Keratinocyte (primary cell): ENCODE results near the gene FUOM. TPM values are rescaled to one million over a fixed set of nuclear protein-coding genes. Genes with fewer than 3 reads are reported as not detected.
A peak's percentile ranks its signal among the peaks of the same experiment; 100 is the strongest.

Experiments
- DNase-seq: peaks from one replicate; pipeline ENCODE4 v3.0.0-alpha.2; 2011; ENCODE audit warnings: low read depth, missing footprints, low spot score
- FAIRE-seq: peaks from 2 replicates; lab custom pipeline; 2011; peaks lifted over from hg19 to GRCh38; lab: Jason Lieb, UNC
- H2AFZ ChIP-seq: 2 replicates; pipeline ENCODE4 v1.6.0; 2012; ENCODE audit warnings: low read length, control low read depth, inconsistent platforms; ENCODE audit not compliant: control insufficient read depth
- H3K27ac ChIP-seq: 2 replicates; pipeline ENCODE4 v1.5.1; 2011; ENCODE audit warnings: low read length; ENCODE audit not compliant: control insufficient read depth, insufficient read depth
- H3K27me3 ChIP-seq: 3 replicates; pipeline ENCODE4 v1.6.0; 2011; ENCODE audit warnings: low read length; ENCODE audit not compliant: control insufficient read depth, insufficient read depth; ENCODE audit errors: extremely low read depth
- H3K36me3 ChIP-seq, 2 experiments: 2 replicates in 1 of 2; 3 replicates in 1 of 2; pipeline ENCODE4 v1.5.1; 2011; ENCODE audit warnings: low read length in 2 of 2, mild to moderate bottlenecking in 1 of 2; ENCODE audit not compliant: control insufficient read depth in 2 of 2, insufficient read depth in 2 of 2; ENCODE audit errors: extremely low read depth in 1 of 2
- H3K4me1 ChIP-seq: 3 replicates; pipeline ENCODE4 v1.5.1; 2011; ENCODE audit warnings: low read length; ENCODE audit not compliant: control insufficient read depth, insufficient read depth; ENCODE audit errors: extremely low read depth
- H3K4me2 ChIP-seq: 3 replicates; pipeline ENCODE4 v1.6.0; 2011; ENCODE audit warnings: low read depth, low read length; ENCODE audit not compliant: control insufficient read depth, insufficient read depth; ENCODE audit errors: extremely low read depth
- H3K4me3 ChIP-seq, 3 experiments: fragments of 200-600 bp in 1 of 3; sonication (generic) in 1 of 3; 2 replicates in 2 of 3; 3 replicates in 1 of 3; pipeline ENCODE4 v1.5.1; 2011 to 2016; ENCODE audit warnings: low read length in 3 of 3, mild to moderate bottlenecking in 3 of 3, control low read depth in 2 of 3, inconsistent platforms in 1 of 3, low read depth in 1 of 3, mixed read lengths in 1 of 3, mixed run types in 1 of 3, moderate library complexity in 1 of 3; ENCODE audit not compliant: control insufficient read depth in 2 of 3, insufficient read depth in 2 of 3; ENCODE audit errors: extremely low read depth in 1 of 3
- H3K79me2 ChIP-seq: 2 replicates; pipeline ENCODE4 v1.6.0; 2012; ENCODE audit warnings: low read length; ENCODE audit not compliant: control insufficient read depth, insufficient read depth
- H3K9ac ChIP-seq: 3 replicates; pipeline ENCODE4 v1.6.0; 2011; ENCODE audit warnings: low read length; ENCODE audit not compliant: control insufficient read depth, insufficient read depth; ENCODE audit errors: extremely low read depth
- H3K9me1 ChIP-seq: 3 replicates; pipeline ENCODE4 v1.6.0; 2011; ENCODE audit warnings: low read length; ENCODE audit not compliant: control insufficient read depth, insufficient read depth; ENCODE audit errors: extremely low read depth
- H3K9me3 ChIP-seq: 2 replicates; pipeline ENCODE4 v1.5.1; 2012; ENCODE audit warnings: low read depth, low read length; ENCODE audit not compliant: control insufficient read depth
- H4K20me1 ChIP-seq: 3 replicates; pipeline ENCODE4 v1.6.0; 2011; ENCODE audit warnings: low read length; ENCODE audit not compliant: control insufficient read depth, insufficient read depth; ENCODE audit errors: extremely low read depth
- CTCF ChIP-seq, 3 experiments: IDR thresholded peaks in 1 of 3; conservative IDR thresholded peaks in 1 of 3; optimal IDR thresholded peaks in 1 of 3; 2 replicates in 2 of 3; 3 replicates in 1 of 3; pipeline versions ENCODE3 to v1.5.1; 2011; ENCODE audit warnings: low read length in 3 of 3, mild to moderate bottlenecking in 3 of 3, moderate library complexity in 2 of 3, control low read depth in 1 of 3, inconsistent platforms in 1 of 3; ENCODE audit not compliant: insufficient read depth in 2 of 3; ENCODE audit errors: extremely low read depth in 1 of 3
- EZH2 ChIP-seq: IDR thresholded peaks from one replicate; pipeline ENCODE4 v1.6.1; 2012; ENCODE audit warnings: inconsistent platforms, mild to moderate bottlenecking, low read length, moderate library complexity
- dilution Hi-C: fragments of 300-500 bp; cut with MboI; formaldehyde crosslinking; loops from one replicate; pipeline ENCODE4 v1.7.0; 2020; ENCODE audit warnings: low sequenced_read_pairs; ENCODE audit not compliant: extremely low pct_ligation_motif_present
- polyA plus RNA-seq, 5 experiments: library from polyadenylated mRNA; depleted of rRNA in 3 of 5; stranded (reverse) in 3 of 5; stranded (forward) in 1 of 5; unstranded in 1 of 5; fragments of >200 nt; gene quantifications; 1 replicate in 1 of 5; 2 replicates in 3 of 5; 3 replicates in 1 of 5; pipeline versions ENCODE4 v1.2.1 to v1.2.3, GENCODE V29; 2011 to 2012; ENCODE audit warnings: missing spikeins in 2 of 5, low read depth in 1 of 5, low replicate concordance in 1 of 5

Gene FUOM
- polyA plus RNA-seq, 1 donor (not counting 4 experiments of a cell fraction or from before 2014, with no cell fraction given): 11.3 TPM

GRCh38 chr10:133396035-133396624 lies 38.3 kb upstream of the FUOM start:
- TF ChIP-seq EZH2: no peak
- TF ChIP-seq CTCF (optimal IDR thresholded peaks at IDR 0.05 in 1 of 3, IDR thresholded peaks at IDR 0.05 in 1 of 3, conservative IDR thresholded peaks at IDR 0.05 in 1 of 3; ENCODE audit: extremely low read depth in 1 of 3, insufficient read depth in 2 of 3, low read length in 3 of 3): no peak
- dilution Hi-C loops: no loop called here
- Histone ChIP-seq H2AFZ (no peak overlapping the region), H4K20me1 (no peaks in the 10 kb centered on the region), H3K9ac (no peak overlapping the region), H3K79me2 (peaks cover 46% of the 10 kb centered on the region), H3K9me3 (no peaks in the 10 kb centered on the region), H3K9me1 (no peaks in the 10 kb centered on the region), H3K4me2 (no peak overlapping the region), H3K4me3 (no peak overlapping the region), H3K27ac (no peak overlapping the region), H3K36me3 (peaks cover 21 to 33% of the 10 kb centered on the region in 2 experiments), H3K4me1 (peaks cover 10% of the 10 kb centered on the region), H3K27me3 (no peaks in the 10 kb centered on the region)
- DNase-seq: no peak
- FAIRE-seq: no peak

GRCh38 chr10:133394801-133395221 lies 37.0 kb upstream of the FUOM start:
- TF ChIP-seq CTCF (optimal IDR thresholded peaks at IDR 0.05 in 1 of 3, IDR thresholded peaks at IDR 0.05 in 1 of 3, conservative IDR thresholded peaks at IDR 0.05 in 1 of 3; ENCODE audit: extremely low read depth in 1 of 3, insufficient read depth in 2 of 3, low read length in 3 of 3) (no peak), EZH2 (no peak)
- Histone ChIP-seq H3K4me2 (peak overlapping the region; percentile 95), H3K4me1 (peaks cover 20% of the 10 kb centered on the region), H3K9me1 (no peaks in the 10 kb centered on the region), H3K4me3 (peak overlapping the region; percentile 90 to 99 (median 98)), H4K20me1 (no peaks in the 10 kb centered on the region), H3K9me3 (no peaks in the 10 kb centered on the region), H3K27me3 (no peaks in the 10 kb centered on the region), H3K27ac (peak overlapping the region; percentile 80), H3K79me2 (peaks cover 43% of the 10 kb centered on the region), H3K9ac (peak overlapping the region; percentile 92), H3K36me3 (peaks cover 11 to 28% of the 10 kb centered on the region in 2 experiments), H2AFZ (no peak overlapping the region)
- no peak for DNase-seq
- FAIRE-seq: no peak
- dilution Hi-C loops: no loop called here
